SK-N-SH (cell line): ENCODE data around the gene ADCY10.

Source experiments
- CTCF ChIP-seq: fragments of 200-600 bp; sonication (generic); IDR thresholded peaks from 2 replicates; pipeline ENCODE4 v1.6.1; 2017; ENCODE audit warnings: antibody characterized with exemption, mild to moderate bottlenecking, moderate library complexity
- JUND ChIP-seq: IDR thresholded peaks from 2 replicates; pipeline ENCODE4 v1.4.0; 2012
- POLR2AphosphoS5 ChIP-seq: IDR thresholded peaks from 2 replicates; pipeline ENCODE4 v1.6.1; 2012; ENCODE audit warnings: low read depth, low read length
- RAD21 ChIP-seq: IDR thresholded peaks from 2 replicates; pipeline ENCODE4 v1.6.1; 2012; ENCODE audit warnings: mild to moderate bottlenecking, low read length
- RCOR1 ChIP-seq: fragments of 150-350 bp; IDR thresholded peaks from 2 replicates; pipeline ENCODE4 v1.6.1; 2017; ENCODE audit warnings: antibody characterized with exemption, low read length
- USF1 ChIP-seq: IDR thresholded peaks from 2 replicates; pipeline ENCODE4 v1.4.0; 2012; ENCODE audit warnings: low read depth, borderline replicate concordance
- YY1 ChIP-seq: IDR thresholded peaks from 2 replicates; pipeline ENCODE4 v1.4.0; 2012; ENCODE audit warnings: low read depth, mild to moderate bottlenecking

GRCh38 chr1:167928457-167928852, 14.5 kb upstream of the ADCY10 start:
- TF ChIP-seq CTCF (no peak), YY1 (no peak), JUND (no peak), RCOR1 (no peak), USF1 (no peak), POLR2AphosphoS5 (no peak), RAD21 (no peak)
